ENCODE data around the gene MAP3K2.
A peak's percentile ranks its signal among the peaks of the same experiment; 100 is the strongest.
"Not testable (repeated sequence)": the region's sequence is repeated elsewhere in the genome, so short reads cannot be mapped to it uniquely, and the experiment has no call there.

Gene MAP3K2

GRCh38 chr2:127356531-127356930 lies 31.2 kb downstream of the MAP3K2 start:
- no peak overlapping the region for H3K23ac ChIP-seq (ENCODE audit: low read length)
- no CpG with 5 or more reads among the region's 3 CpGs for WGBS (ENCODE audit: extremely low coverage, insufficient coverage, low lambda C conversion rate)
- peaks cover 4% of the 10 kb centered on the region for H3K79me1 ChIP-seq (ENCODE audit: low read length)

GRCh38 chr2:127355407-127356008 lies 32.3 kb downstream of the MAP3K2 start:
- no CpG with 5 or more reads among the region's 4 CpGs for WGBS (ENCODE audit: extremely low coverage, insufficient coverage, low lambda C conversion rate)

More at GRCh38 chr2:127356531-127356930, 31.2 kb downstream of the MAP3K2 start:
- H2BK5ac ChIP-seq (ENCODE audit: low read length), result no peak overlapping the region
- H2BK15ac ChIP-seq (replicated peaks; ENCODE audit: low read depth), result no peak overlapping the region
- H4K8ac ChIP-seq (ENCODE audit: low read depth, low read length), result no peak overlapping the region
- no peak overlapping the region for H3K4ac ChIP-seq (ENCODE audit: low read depth, low read length)
- no peak overlapping the region for H3K4me3 ChIP-seq (ENCODE audit: low read length)
- H3K4me1 ChIP-seq (ENCODE audit: control insufficient read depth, low read depth, low read length), result no peaks in the 10 kb centered on the region
- no peak overlapping the region for H2AK5ac ChIP-seq (ENCODE audit: low read length)
- no peak overlapping the region for H4K5ac ChIP-seq (ENCODE audit: low read length)
- no peak overlapping the region for H3K56ac ChIP-seq (ENCODE audit: low read length)
- H3K36me3 ChIP-seq (ENCODE audit: control insufficient read depth, insufficient read depth, low read length), result no peaks in the 10 kb centered on the region
- H3K27me3 ChIP-seq (ENCODE audit: insufficient read depth, low read length, poor library complexity), result no peaks in the 10 kb centered on the region
- peaks cover 3% of the 10 kb centered on the region for H3K79me2 ChIP-seq (ENCODE audit: control insufficient read depth, insufficient read depth, low read length)
- H3K9ac ChIP-seq (ENCODE audit: low read length), result no peak overlapping the region
- no peak overlapping the region for H3K18ac ChIP-seq (ENCODE audit: low read length)
- no peak overlapping the region for H2BK120ac ChIP-seq (ENCODE audit: low read depth, low read length)
- H3K4me2 ChIP-seq (ENCODE audit: low read length), result no peak overlapping the region
- no peak for DNase-seq
- H3K27ac ChIP-seq (ENCODE audit: low read depth, low read length), result no peak overlapping the region

DNA sequence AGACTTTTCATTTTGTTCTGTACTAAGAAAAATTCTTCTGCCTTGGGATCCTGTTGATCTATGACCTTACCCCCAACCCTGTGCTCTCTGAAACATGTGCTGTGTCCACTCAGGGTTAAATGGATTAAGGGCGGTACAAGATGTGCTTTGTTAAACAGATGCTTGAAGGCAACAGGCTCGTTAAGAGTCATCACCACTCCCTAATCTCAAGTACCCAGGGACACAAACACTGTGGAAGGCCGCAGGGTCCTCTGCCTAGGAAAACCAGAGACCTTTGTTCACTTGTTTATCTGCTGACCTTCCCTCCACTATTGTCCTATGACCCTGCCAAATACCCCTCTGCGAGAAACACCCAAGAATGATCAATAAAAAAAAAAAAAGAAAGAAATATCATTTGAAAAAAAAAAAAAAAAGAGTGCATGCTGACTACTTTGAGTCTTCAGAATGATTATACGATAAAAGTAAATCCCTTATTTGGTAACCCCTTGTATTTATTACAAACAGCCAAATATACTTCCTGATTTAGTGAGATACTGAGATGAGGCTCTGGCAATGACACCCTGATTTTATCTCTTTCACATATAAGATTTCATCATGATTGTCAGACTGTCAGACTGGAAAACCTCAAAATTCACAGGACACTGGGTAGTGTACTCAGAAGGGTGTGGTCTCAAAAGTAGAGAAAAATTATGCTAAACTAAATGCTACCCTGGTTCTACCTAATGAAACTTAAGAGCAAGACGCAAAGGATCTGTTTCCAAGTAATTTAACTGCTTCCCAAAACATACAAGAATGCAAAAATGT lies 33.7 kb downstream of the MAP3K2 start:
- H4K5ac ChIP-seq (ENCODE audit: low read length); H4K8ac ChIP-seq (ENCODE audit: low read depth, low read length); H3K4me2 ChIP-seq (ENCODE audit: low read length); H2BK15ac ChIP-seq (replicated peaks; ENCODE audit: low read depth); DNase-seq; H3K9ac ChIP-seq (ENCODE audit: low read length); H3K4me3 ChIP-seq (ENCODE audit: low read length); H3K79me1 ChIP-seq (ENCODE audit: low read length); H3K4ac ChIP-seq (ENCODE audit: low read depth, low read length); H2AK5ac ChIP-seq (ENCODE audit: low read length); H3K18ac ChIP-seq (ENCODE audit: low read length); H3K27ac ChIP-seq (ENCODE audit: low read depth, low read length); H2BK5ac ChIP-seq (ENCODE audit: low read length); H3K79me2 ChIP-seq (ENCODE audit: control insufficient read depth, insufficient read depth, low read length); H3K4me1 ChIP-seq (ENCODE audit: control insufficient read depth, low read depth, low read length); H2BK120ac ChIP-seq (ENCODE audit: low read depth, low read length); H3K23ac ChIP-seq (ENCODE audit: low read length); H3K56ac ChIP-seq (ENCODE audit: low read length); H3K27me3 ChIP-seq (ENCODE audit: insufficient read depth, low read length, poor library complexity); H3K36me3 ChIP-seq (ENCODE audit: control insufficient read depth, insufficient read depth, low read length): not testable (repeated sequence)
- no CpG with 5 or more reads among the region's 6 CpGs for WGBS (ENCODE audit: extremely low coverage, insufficient coverage, low lambda C conversion rate)

More at GRCh38 chr2:127355407-127356008, 32.3 kb downstream of the MAP3K2 start:
- peak; percentile 56 for DNase-seq
- no peak overlapping the region for H3K4ac ChIP-seq (ENCODE audit: low read depth, low read length)
- H4K5ac ChIP-seq (ENCODE audit: low read length), result no peak overlapping the region
- H3K27me3 ChIP-seq (ENCODE audit: insufficient read depth, low read length, poor library complexity), result no peaks in the 10 kb centered on the region
- H3K4me1 ChIP-seq (ENCODE audit: control insufficient read depth, low read depth, low read length), result no peaks in the 10 kb centered on the region
- no peak overlapping the region for H2BK120ac ChIP-seq (ENCODE audit: low read depth, low read length)
- H3K79me1 ChIP-seq (ENCODE audit: low read length), result peaks cover 4% of the 10 kb centered on the region
- H3K18ac ChIP-seq (ENCODE audit: low read length), result no peak overlapping the region
- H3K36me3 ChIP-seq (ENCODE audit: control insufficient read depth, insufficient read depth, low read length), result no peaks in the 10 kb centered on the region
- H4K8ac ChIP-seq (ENCODE audit: low read depth, low read length), result no peak overlapping the region
- no peak overlapping the region for H2BK15ac ChIP-seq (replicated peaks; ENCODE audit: low read depth)
- H3K56ac ChIP-seq (ENCODE audit: low read length), result no peak overlapping the region
- no peak overlapping the region for H3K27ac ChIP-seq (ENCODE audit: low read depth, low read length)
- H3K4me3 ChIP-seq (ENCODE audit: low read length), result no peak overlapping the region
- no peak overlapping the region for H3K23ac ChIP-seq (ENCODE audit: low read length)
- no peak overlapping the region for H3K9ac ChIP-seq (ENCODE audit: low read length)
- no peak overlapping the region for H2BK5ac ChIP-seq (ENCODE audit: low read length)
- H3K79me2 ChIP-seq (ENCODE audit: control insufficient read depth, insufficient read depth, low read length), result peaks cover 3% of the 10 kb centered on the region
- H2AK5ac ChIP-seq (ENCODE audit: low read length), result no peak overlapping the region
- H3K4me2 ChIP-seq (ENCODE audit: low read length), result no peak overlapping the region

DNA sequence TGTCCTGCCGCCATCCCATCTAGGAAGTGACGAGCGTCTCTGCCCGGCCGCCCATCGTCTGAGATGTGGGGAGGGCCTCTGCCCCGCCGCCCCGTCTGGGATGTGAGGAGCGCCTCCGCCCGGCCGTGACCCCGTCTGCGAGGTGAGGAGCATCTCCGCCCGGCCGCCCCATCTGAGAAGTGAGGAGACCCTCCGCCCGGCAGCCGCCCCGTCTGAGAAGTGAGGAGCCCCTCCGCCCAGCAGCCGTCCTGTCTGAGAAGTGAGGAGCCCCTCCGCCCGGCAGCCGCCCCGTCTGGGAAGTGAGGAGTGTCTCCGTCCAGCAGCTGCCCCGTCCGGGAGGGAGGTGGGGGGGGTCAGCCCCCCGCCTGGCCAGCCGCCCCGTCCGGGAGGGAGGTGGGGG lies 34.6 kb downstream of the MAP3K2 start:
- not testable (repeated sequence) for H3K4ac ChIP-seq (ENCODE audit: low read depth, low read length); H3K9ac ChIP-seq (ENCODE audit: low read length); DNase-seq; H4K8ac ChIP-seq (ENCODE audit: low read depth, low read length); H3K27me3 ChIP-seq (ENCODE audit: insufficient read depth, low read length, poor library complexity); H3K4me1 ChIP-seq (ENCODE audit: control insufficient read depth, low read depth, low read length); H3K79me1 ChIP-seq (ENCODE audit: low read length); H3K4me2 ChIP-seq (ENCODE audit: low read length); H3K18ac ChIP-seq (ENCODE audit: low read length); H2BK15ac ChIP-seq (replicated peaks; ENCODE audit: low read depth); H2BK5ac ChIP-seq (ENCODE audit: low read length); H2BK120ac ChIP-seq (ENCODE audit: low read depth, low read length); H3K27ac ChIP-seq (ENCODE audit: low read depth, low read length); H3K4me3 ChIP-seq (ENCODE audit: low read length); H3K23ac ChIP-seq (ENCODE audit: low read length); H3K36me3 ChIP-seq (ENCODE audit: control insufficient read depth, insufficient read depth, low read length); H4K5ac ChIP-seq (ENCODE audit: low read length); H3K79me2 ChIP-seq (ENCODE audit: control insufficient read depth, insufficient read depth, low read length); H2AK5ac ChIP-seq (ENCODE audit: low read length); H3K56ac ChIP-seq (ENCODE audit: low read length)
- WGBS (ENCODE audit: extremely low coverage, insufficient coverage, low lambda C conversion rate), result no CpG with 5 or more reads among the region's 35 CpGs

- no peaks in the 10 kb centered on the region for H3K27me3 ChIP-seq (ENCODE audit: insufficient read depth, low read length, poor library complexity)
- DNase-seq, result no peak
- no CpG with 5 or more reads among the region's 2 CpGs for WGBS (ENCODE audit: extremely low coverage, insufficient coverage, low lambda C conversion rate)
- H4K8ac ChIP-seq (ENCODE audit: low read depth, low read length), result no peak overlapping the region
- no peak overlapping the region for H3K9ac ChIP-seq (ENCODE audit: low read length)
- no peak overlapping the region for H3K4me2 ChIP-seq (ENCODE audit: low read length)
- H2BK120ac ChIP-seq (ENCODE audit: low read depth, low read length), result no peak overlapping the region
- H2AK5ac ChIP-seq (ENCODE audit: low read length), result no peak overlapping the region
- H3K18ac ChIP-seq (ENCODE audit: low read length), result no peak overlapping the region
- no peak overlapping the region for H3K4me3 ChIP-seq (ENCODE audit: low read length)
- no peak overlapping the region for H2BK15ac ChIP-seq (replicated peaks; ENCODE audit: low read depth)
- H3K23ac ChIP-seq (ENCODE audit: low read length), result no peak overlapping the region
- H3K79me2 ChIP-seq (ENCODE audit: control insufficient read depth, insufficient read depth, low read length), result peaks cover 7% of the 10 kb centered on the region
- H3K79me1 ChIP-seq (ENCODE audit: low read length), result peaks cover 7% of the 10 kb centered on the region
- H2BK5ac ChIP-seq (ENCODE audit: low read length), result no peak overlapping the region
- H3K27ac ChIP-seq (ENCODE audit: low read depth, low read length), result no peak overlapping the region
- no peak overlapping the region for H4K5ac ChIP-seq (ENCODE audit: low read length)
- no peaks in the 10 kb centered on the region for H3K36me3 ChIP-seq (ENCODE audit: control insufficient read depth, insufficient read depth, low read length)
- H3K4me1 ChIP-seq (ENCODE audit: control insufficient read depth, low read depth, low read length), result no peaks in the 10 kb centered on the region
- no peak overlapping the region for H3K4ac ChIP-seq (ENCODE audit: low read depth, low read length)
- H3K56ac ChIP-seq (ENCODE audit: low read length), result no peak overlapping the region
Observed at GRCh38 chr2:127351603-127352002, 36.2 kb downstream of the MAP3K2 start.

Data from mesendoderm (in vitro differentiated cells).